HepG2 (cell line): Measurements from ENCODE around the gene NOB1. TPM values are rescaled to one million over a fixed set of nuclear protein-coding genes. Genes with fewer than 3 reads are reported as not detected.

Experiments
- ATF1 ChIP-seq: IDR thresholded peaks from 2 replicates; pipeline ENCODE4 v1.6.1; 2016; ENCODE audit warnings: mild to moderate bottlenecking, control low read depth
- CEBPB ChIP-seq: IDR thresholded peaks from 2 replicates; pipeline ENCODE4 v1.6.1; 2011; ENCODE audit warnings: low read depth, low read length, improper control_type of control experiment, borderline replicate concordance
- CSRNP1 ChIP-seq: sonication (generic); formaldehyde crosslinking; IDR thresholded peaks from 2 replicates; pipeline ENCODE4 v1.8.1; 2023; ENCODE audit warnings: mild to moderate bottlenecking, missing genetic modification reagents
- JARID2 ChIP-seq: sonication (generic); formaldehyde crosslinking; IDR thresholded peaks from 2 replicates; pipeline ENCODE4 v1.8.1; 2023; ENCODE audit warnings: missing genetic modification reagents, inconsistent platforms; ENCODE audit not compliant: insufficient replicate concordance
- PAXIP1 ChIP-seq: sonication (generic); formaldehyde crosslinking; conservative IDR thresholded peaks from 2 replicates; pipeline ENCODE4 v1.4.0; 2020; ENCODE audit warnings: mild to moderate bottlenecking, missing genetic modification reagents, moderate library complexity
- POLR2A ChIP-seq, 2 experiments: IDR thresholded peaks; 2 replicates each; pipeline ENCODE4 v1.6.1; 2011; ENCODE audit warnings: low read depth in 2 of 2, low read length in 2 of 2, mild to moderate bottlenecking in 1 of 2, moderate library complexity in 1 of 2; ENCODE audit not compliant: insufficient read depth in 1 of 2
- REL ChIP-seq: sonication (generic); formaldehyde crosslinking; conservative IDR thresholded peaks from 2 replicates; pipeline ENCODE4 v1.8.0; 2022; ENCODE audit warnings: mild to moderate bottlenecking, missing genetic modification reagents, moderate library complexity
- SMARCC2 ChIP-seq: fragments of 450-650 bp; IDR thresholded peaks from 2 replicates; pipeline ENCODE4 v1.6.1; 2017; ENCODE audit warnings: antibody characterized with exemption, mild to moderate bottlenecking
- ZBTB39 ChIP-seq: sonication (generic); formaldehyde crosslinking; IDR thresholded peaks from 2 replicates; pipeline ENCODE4 v1.5.0; 2020; ENCODE audit warnings: missing genetic modification reagents
- ZFP36L1 ChIP-seq: sonication (generic); formaldehyde crosslinking; IDR thresholded peaks from 2 replicates; pipeline ENCODE4 v1.8.0; 2022; ENCODE audit warnings: mild to moderate bottlenecking, missing genetic modification reagents, moderate library complexity
- ZNF142 ChIP-seq: sonication (generic); formaldehyde crosslinking; IDR thresholded peaks from 2 replicates; pipeline ENCODE4 v1.4.0; 2020; ENCODE audit warnings: missing genetic modification reagents
- ZNF276 ChIP-seq: sonication (generic); formaldehyde crosslinking; IDR thresholded peaks from 2 replicates; pipeline ENCODE4 v1.4.0; 2020; ENCODE audit warnings: mild to moderate bottlenecking, low read depth, missing genetic modification reagents
- polyA plus RNA-seq, 8 experiments: library from polyadenylated mRNA; depleted of rRNA in 3 of 8; stranded (reverse) in 7 of 8; unstranded in 1 of 8; fragments of >200 nt; fragmentation: Illumina TruSeq in 4 of 8; extraction: Trizol in 4 of 8; gene quantifications; 2 replicates each; pipeline versions ENCODE4 v1.2.1 to v1.2.3, GENCODE V29; 2011 to 2016; ENCODE audit warnings: low read depth in 4 of 8, missing spikeins in 1 of 8, mixed read lengths in 1 of 8; ENCODE audit not compliant: insufficient read depth in 1 of 8
- total RNA-seq, 5 experiments: library from RNA; depleted of rRNA; stranded (reverse); fragments of >200 nt; fragmentation: Illumina TruSeq; extraction: Trizol; gene quantifications; 2 replicates each; pipeline ENCODE4 v1.2.3, GENCODE V29; 2016; ENCODE audit warnings: low read depth in 1 of 5

The NOB1 gene
- total and polyA plus RNA-seq, 2 of the 13 experiments (the other 11 are each of a cell fraction or from before 2014, with no cell fraction given), result 47.1 to 162 TPM

- TF ChIP-seq CSRNP1 (CRISPR knock-in tag), result peak; percentile 93
- no peak for TF ChIP-seq JARID2 (CRISPR knock-in tag)
- no peak for TF ChIP-seq SMARCC2
- TF ChIP-seq ATF1 (CRISPR knock-in tag), result no peak
- no peak for TF ChIP-seq ZBTB39
- TF ChIP-seq ZFP36L1 (CRISPR knock-in tag), result peak; percentile 96; the same call in 1 of the 2 replicates
- TF ChIP-seq PAXIP1 (CRISPR knock-in tag), result peak; percentile 68
- TF ChIP-seq POLR2A (IDR thresholded peaks at IDR 0.05; ENCODE audit: insufficient read depth in 1 of 2, low read depth in 2 of 2, low read length in 2 of 2), result peak; percentile 98 to 99
- TF ChIP-seq CEBPB, result no peak
- no peak for TF ChIP-seq REL (CRISPR knock-in tag)
- TF ChIP-seq ZNF276 (CRISPR knock-in tag), result peak; percentile 96; the same call in 1 of the 2 replicates
- TF ChIP-seq ZNF142 (CRISPR knock-in tag), result peak; percentile 82; the same call in 1 of the 2 replicates
These were observed at the start of gene NOB1 (continued) for GRCh38 chr16:69754469-69755310.
